Measurements from ENCODE around the gene LUC7L2.
A peak's percentile ranks its signal among the peaks of the same experiment; 100 is the strongest.

LUC7L2 gene

DNA sequence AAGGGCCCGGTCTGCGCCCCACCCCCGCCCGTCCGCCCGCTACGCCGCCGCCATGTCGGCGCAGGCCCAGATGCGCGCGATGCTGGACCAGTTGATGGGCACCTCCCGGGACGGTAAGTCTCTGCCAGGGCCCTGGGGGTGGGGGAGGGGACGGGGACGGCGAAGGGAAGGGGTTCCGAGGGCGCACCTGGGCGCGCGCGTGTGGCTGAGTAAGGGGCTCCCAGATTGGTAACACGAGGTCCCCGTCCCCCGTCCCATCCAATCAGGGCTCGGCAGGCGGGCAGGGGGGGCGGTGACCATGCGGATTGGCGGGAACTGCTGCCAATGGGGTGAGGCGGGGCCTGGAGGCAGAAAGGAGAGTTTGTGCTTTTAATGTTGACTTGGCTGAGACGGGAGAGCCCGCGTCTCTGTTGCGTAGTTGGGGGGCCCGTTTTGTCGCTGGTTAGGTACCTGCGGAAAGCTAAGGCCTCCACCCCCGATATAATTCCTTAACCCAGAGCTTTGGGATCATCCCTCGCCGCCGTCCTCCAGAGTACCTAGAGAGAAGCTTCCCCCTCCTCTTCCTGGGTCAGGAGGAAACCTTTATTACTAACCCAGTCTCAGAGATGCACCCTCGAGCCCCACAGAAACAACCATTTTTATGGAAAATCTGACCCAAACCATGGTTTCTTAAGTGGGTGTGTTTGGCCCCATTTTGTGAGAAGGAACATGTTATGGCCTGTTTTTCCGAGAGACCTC lies 685 bp downstream of the LUC7L2 start:
- Histone ChIP-seq H3K9me3 (ENCODE audit: severe bottlenecking) (no peaks in the 10 kb centered on the region), H3K27ac (peak overlapping the region; percentile 99), H3K27me3 (ENCODE audit: insufficient read depth, low read depth, severe bottlenecking) (no peaks in the 10 kb centered on the region), H3K36me3 (peaks cover 35% of the 10 kb centered on the region), H3K4me3 (ENCODE audit: low read depth, low read length) (peak overlapping the region; percentile 85)
- DNase-seq = peak; percentile 98
- TF ChIP-seq, protein P1, sequence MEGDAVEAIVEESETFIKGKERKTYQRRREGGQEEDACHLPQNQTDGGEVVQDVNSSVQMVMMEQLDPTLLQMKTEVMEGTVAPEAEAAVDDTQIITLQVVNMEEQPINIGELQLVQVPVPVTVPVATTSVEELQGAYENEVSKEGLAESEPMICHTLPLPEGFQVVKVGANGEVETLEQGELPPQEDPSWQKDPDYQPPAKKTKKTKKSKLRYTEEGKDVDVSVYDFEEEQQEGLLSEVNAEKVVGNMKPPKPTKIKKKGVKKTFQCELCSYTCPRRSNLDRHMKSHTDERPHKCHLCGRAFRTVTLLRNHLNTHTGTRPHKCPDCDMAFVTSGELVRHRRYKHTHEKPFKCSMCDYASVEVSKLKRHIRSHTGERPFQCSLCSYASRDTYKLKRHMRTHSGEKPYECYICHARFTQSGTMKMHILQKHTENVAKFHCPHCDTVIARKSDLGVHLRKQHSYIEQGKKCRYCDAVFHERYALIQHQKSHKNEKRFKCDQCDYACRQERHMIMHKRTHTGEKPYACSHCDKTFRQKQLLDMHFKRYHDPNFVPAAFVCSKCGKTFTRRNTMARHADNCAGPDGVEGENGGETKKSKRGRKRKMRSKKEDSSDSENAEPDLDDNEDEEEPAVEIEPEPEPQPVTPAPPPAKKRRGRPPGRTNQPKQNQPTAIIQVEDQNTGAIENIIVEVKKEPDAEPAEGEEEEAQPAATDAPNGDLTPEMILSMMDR (IDR thresholded peaks at IDR 0.05; ENCODE audit: low read depth, low read length) = no peak

DNA sequence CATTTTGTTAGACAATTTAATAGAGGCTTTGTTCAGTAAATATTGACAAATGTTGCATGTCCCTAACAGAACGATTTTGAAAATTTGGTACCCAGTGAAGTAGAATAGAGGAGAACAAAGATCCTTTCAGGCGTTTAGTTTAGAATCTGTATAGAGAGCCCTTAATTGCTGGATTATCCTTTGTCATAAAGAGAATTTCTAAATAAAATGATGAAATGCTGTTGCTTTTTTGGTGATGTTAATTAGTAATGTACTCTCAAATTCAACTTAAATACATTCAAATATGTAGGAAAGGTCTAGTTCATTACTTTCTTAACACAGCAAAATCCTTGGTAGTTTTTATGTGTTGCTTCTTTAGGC lies 1.2 kb downstream of the LUC7L2 start:
- DNase-seq = no peak
- Histone ChIP-seq H3K27ac (peak overlapping the region; percentile 99), H3K36me3 (peaks cover 39% of the 10 kb centered on the region), H3K9me3 (ENCODE audit: severe bottlenecking) (no peaks in the 10 kb centered on the region), H3K27me3 (ENCODE audit: insufficient read depth, low read depth, severe bottlenecking) (no peaks in the 10 kb centered on the region), H3K4me3 (ENCODE audit: low read depth, low read length) (peak overlapping the region; percentile 85)
- TF ChIP-seq, protein P1 (IDR thresholded peaks at IDR 0.05; ENCODE audit: low read depth, low read length) = no peak

DNA sequence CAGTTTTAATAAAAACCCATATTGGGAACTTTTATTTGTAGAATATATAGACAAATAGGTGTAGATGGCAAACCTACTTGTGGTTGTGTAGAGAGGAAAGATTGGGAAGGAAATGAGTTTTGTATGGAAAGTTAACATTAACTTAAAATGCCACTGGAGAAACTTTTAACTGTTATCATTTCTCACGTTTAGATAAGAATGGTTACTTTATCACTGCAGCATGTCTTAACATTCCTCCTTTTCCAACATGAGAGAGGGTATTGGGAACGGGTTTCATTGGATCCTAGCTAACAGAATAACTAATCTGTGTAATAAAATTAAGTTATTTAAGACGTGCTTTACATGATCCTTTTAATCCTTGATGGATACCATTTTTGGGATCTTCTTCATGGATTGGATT lies 1.8 kb downstream of the LUC7L2 start:
- DNase-seq = no peak
- H3K27me3 ChIP-seq (ENCODE audit: insufficient read depth, low read depth, severe bottlenecking) = no peaks in the 10 kb centered on the region
- no peaks in the 10 kb centered on the region for H3K9me3 ChIP-seq (ENCODE audit: severe bottlenecking)
- H3K36me3 ChIP-seq = peaks cover 45% of the 10 kb centered on the region
- H3K27ac ChIP-seq = peak overlapping the region; percentile 99; the same call in 1 of the 2 replicates
- H3K4me3 ChIP-seq (ENCODE audit: low read depth, low read length) = peak overlapping the region; percentile 85
- TF ChIP-seq, protein P1 (IDR thresholded peaks at IDR 0.05; ENCODE audit: low read depth, low read length) = no peak

DNA sequence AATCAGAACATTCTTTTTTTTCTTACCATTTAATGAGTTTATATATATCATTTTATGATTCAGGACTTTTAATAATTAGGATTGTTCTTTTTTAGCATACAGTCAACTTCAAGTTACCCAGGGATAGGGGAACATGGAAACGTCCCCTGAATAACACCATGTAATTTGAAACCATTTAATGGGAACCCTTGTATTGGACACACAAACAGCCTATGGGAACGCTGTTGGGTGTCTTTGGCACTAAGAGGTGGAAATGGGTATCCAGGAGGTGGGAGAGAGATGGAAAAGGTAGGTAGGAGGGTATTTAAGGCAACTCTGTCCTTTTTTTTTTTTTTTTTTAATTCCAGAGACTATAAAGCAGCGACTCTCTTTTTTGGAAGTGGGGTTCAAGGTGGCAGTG lies 2.6 kb downstream of the LUC7L2 start:
- Histone ChIP-seq H3K9me3 (ENCODE audit: severe bottlenecking) (no peaks in the 10 kb centered on the region), H3K27ac (no peak overlapping the region), H3K27me3 (ENCODE audit: insufficient read depth, low read depth, severe bottlenecking) (no peaks in the 10 kb centered on the region), H3K36me3 (peaks cover 47% of the 10 kb centered on the region), H3K4me3 (ENCODE audit: low read depth, low read length) (no peak overlapping the region)
- no peak for DNase-seq
- TF ChIP-seq, protein P1 (IDR thresholded peaks at IDR 0.05; ENCODE audit: low read depth, low read length) = no peak

DNA sequence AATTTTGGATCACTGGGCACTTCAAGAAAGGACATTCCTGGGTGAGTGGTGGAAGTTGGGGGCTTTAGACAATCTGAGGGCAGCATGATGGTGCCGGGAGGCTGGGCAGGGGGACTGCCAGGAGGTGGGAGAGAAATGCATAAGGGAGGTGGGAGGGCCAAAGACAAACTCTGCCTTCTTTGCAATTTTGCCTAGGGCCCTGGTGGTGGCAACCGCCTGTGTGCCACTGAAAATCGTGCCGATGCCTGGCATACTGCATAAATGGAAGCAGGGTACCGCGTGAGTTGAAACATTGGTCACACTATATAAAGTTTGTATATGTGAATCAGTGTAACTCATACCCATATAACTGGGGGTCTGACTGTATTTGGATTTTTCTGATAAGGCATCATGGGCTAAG lies 3.3 kb downstream of the LUC7L2 start:
- TF ChIP-seq, protein P1 (IDR thresholded peaks at IDR 0.05; ENCODE audit: low read depth, low read length) = no peak
- Histone ChIP-seq H3K27ac (no peak overlapping the region), H3K36me3 (peaks cover 54% of the 10 kb centered on the region)

DNA sequence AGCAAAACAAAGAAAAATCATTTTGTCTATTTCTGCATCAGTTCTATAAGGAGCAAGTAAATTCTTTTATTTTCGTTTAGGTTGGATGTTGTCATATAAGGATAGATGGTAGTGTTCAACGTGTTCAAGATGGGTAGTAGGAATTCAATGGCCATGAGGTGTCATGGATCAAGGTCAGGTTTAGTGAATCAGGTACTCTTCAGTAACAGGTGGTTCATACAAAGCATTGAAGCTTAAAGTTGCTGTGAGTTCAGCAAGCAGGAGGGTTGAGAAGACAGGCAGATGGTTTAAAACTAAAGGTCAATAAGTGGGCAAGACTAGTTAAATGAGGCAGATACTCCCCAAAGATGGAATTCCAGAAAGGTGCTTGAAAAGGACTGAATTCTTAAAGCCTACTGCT lies 5.6 kb downstream of the LUC7L2 start:
- no peak for DNase-seq
- Histone ChIP-seq H3K36me3 (peaks cover 55% of the 10 kb centered on the region), H3K27ac (no peak overlapping the region), H3K9me3 (ENCODE audit: severe bottlenecking) (no peaks in the 10 kb centered on the region), H3K27me3 (ENCODE audit: insufficient read depth, low read depth, severe bottlenecking) (no peaks in the 10 kb centered on the region), H3K4me3 (ENCODE audit: low read depth, low read length) (no peak overlapping the region)
- TF ChIP-seq, protein P1 (IDR thresholded peaks at IDR 0.05; ENCODE audit: low read depth, low read length) = no peak

More for the DNA sequence above, 3.3 kb downstream of the LUC7L2 start:
- Histone ChIP-seq H3K9me3 (ENCODE audit: severe bottlenecking) (no peaks in the 10 kb centered on the region), H3K4me3 (ENCODE audit: low read depth, low read length) (no peak overlapping the region), H3K27me3 (ENCODE audit: insufficient read depth, low read depth, severe bottlenecking) (no peaks in the 10 kb centered on the region)
- DNase-seq = no peak

Measured in WERI-Rb-1 (cell line).